Mucosa of descending colon (tissue), 3 donors: ENCODE measurements around the gene FRMD4A. TPM values are rescaled to one million over a fixed set of nuclear protein-coding genes. Genes with fewer than 3 reads are reported as not detected.

Experiments used
- ATAC-seq: fragments of 200-7000 bp; cut with Tn5 transposase; one replicate; pipeline ENCODE4 v1.9.1; 2020; ENCODE audit warnings: mild to moderate bottlenecking, moderate library complexity
- DNase-seq, 3 donors: peaks; one replicate each; pipeline ENCODE4 v3.0.0-alpha.2; 2020
- H3K36me3 ChIP-seq: fragments of 200-600 bp; one replicate; pipeline ENCODE4 v1.8.0; 2021; ENCODE audit warnings: low read depth, mild to moderate bottlenecking
- H3K4me1 ChIP-seq: fragments of 200-600 bp; one replicate; pipeline ENCODE4 v1.8.0; 2021; ENCODE audit warnings: low read depth, mild to moderate bottlenecking
- H3K4me3 ChIP-seq: fragments of 200-600 bp; one replicate; pipeline ENCODE4 v1.8.0; 2021; ENCODE audit warnings: mild to moderate bottlenecking
- H3K9me3 ChIP-seq: fragments of 200-600 bp; one replicate; pipeline ENCODE4 v1.8.0; 2021; ENCODE audit warnings: mild to moderate bottlenecking
- CTCF ChIP-seq: fragments of 200-600 bp; IDR thresholded peaks from one replicate; pipeline ENCODE4 v1.8.0; 2022; ENCODE audit warnings: antibody characterized with exemption, mild to moderate bottlenecking
- intact Hi-C, 2 donors: fragments of 100-400 bp; cut with DNase I in 1 of 2; cut with micrococcal nuclease in 1 of 2; formaldehyde crosslinking; loops; one replicate each; pipeline versions ENCODE4 v1.11.0 to v1.11.1; 2022; cut with DNase I, micrococcal nuclease
- total RNA-seq, 3 donors: library from RNA; stranded (reverse); fragmentation: NEBNext Ultra II Directional in 2 of 3; extraction: Animal tissue kit (Norgen Biotek cat#: 25700) in 2 of 3; gene quantifications; one replicate each; pipeline versions ENCODE4 v1.2.1 to v1.2.4, GENCODE V29; 2021 to 2023
- donor health status: DM: no; HTN: no; CAD: no; lungs with moderate emphysema.
- donor health status: DM: no; HTN: no; CAD: no.
- donor health status: DM: no; HTN: yes; CAD: no.

The FRMD4A gene
- total RNA-seq, 3 donors from 2014 or later: 9.8 to 40.6 (median 17.2) TPM

GRCh38 chr10:13961097-13961496 lies 369.6 kb downstream of the FRMD4A start:
- DNase-seq (no peak), ATAC-seq (peak; percentile 40)
- Histone ChIP-seq H3K36me3 (no peaks in the 10 kb centered on the region), H3K4me3 (no peak overlapping the region), H3K4me1 (no peaks in the 10 kb centered on the region), H3K9me3 (no peaks in the 10 kb centered on the region)
- intact Hi-C loops: no loop called here
- TF ChIP-seq CTCF: no peak

- no peaks in the 10 kb centered on the region for H3K36me3 ChIP-seq
- TF ChIP-seq CTCF: no peak
- no peaks in the 10 kb centered on the region for H3K4me1 ChIP-seq
- no peaks in the 10 kb centered on the region for H3K9me3 ChIP-seq
- intact Hi-C loops: no loop called here
- no peak overlapping the region for H3K4me3 ChIP-seq
- DNase-seq (no peak), ATAC-seq (no peak)
Measured at GRCh38 chr10:13960603-13961002, 370.1 kb downstream of the FRMD4A start.

- ATAC-seq (no peak), DNase-seq (no peak)
- intact Hi-C loops: no loop called here
- Histone ChIP-seq H3K4me1 (no peaks in the 10 kb centered on the region), H3K36me3 (no peaks in the 10 kb centered on the region), H3K9me3 (no peaks in the 10 kb centered on the region), H3K4me3 (no peak overlapping the region)
- no peak for TF ChIP-seq CTCF
Measured at GRCh38 chr10:13959443-13960359, 371.0 kb downstream of the FRMD4A start.

GRCh38 chr10:13957856-13958255 lies 372.9 kb downstream of the FRMD4A start:
- Histone ChIP-seq H3K4me3 (no peak overlapping the region), H3K9me3 (no peaks in the 10 kb centered on the region), H3K36me3 (no peaks in the 10 kb centered on the region), H3K4me1 (no peaks in the 10 kb centered on the region)
- DNase-seq (no peak), ATAC-seq (no peak)
- TF ChIP-seq CTCF: no peak
- intact Hi-C loops: no loop called here

- no peaks in the 10 kb centered on the region for H3K4me1 ChIP-seq
- H3K36me3 ChIP-seq: no peaks in the 10 kb centered on the region
- DNase-seq (peak; percentile 27 to 44 (median 36)), ATAC-seq (peak; percentile 45)
- no peak for TF ChIP-seq CTCF
- intact Hi-C loops: no loop called here
- H3K9me3 ChIP-seq: no peaks in the 10 kb centered on the region
- H3K4me3 ChIP-seq: no peak overlapping the region
Measured at GRCh38 chr10:13956826-13957225, 373.9 kb downstream of the FRMD4A start.
